ENCODE data around the gene S100A14.

GRCh38 chr1:153565529-153566374 is 50.4 kb downstream of the S100A14 start, which contains the start of gene S100A2:
- TF ChIP-seq CTCF (IDR thresholded peaks at IDR 0.05; ENCODE audit: insufficient read depth, low read length) = no peak
- TF ChIP-seq, protein P1, sequence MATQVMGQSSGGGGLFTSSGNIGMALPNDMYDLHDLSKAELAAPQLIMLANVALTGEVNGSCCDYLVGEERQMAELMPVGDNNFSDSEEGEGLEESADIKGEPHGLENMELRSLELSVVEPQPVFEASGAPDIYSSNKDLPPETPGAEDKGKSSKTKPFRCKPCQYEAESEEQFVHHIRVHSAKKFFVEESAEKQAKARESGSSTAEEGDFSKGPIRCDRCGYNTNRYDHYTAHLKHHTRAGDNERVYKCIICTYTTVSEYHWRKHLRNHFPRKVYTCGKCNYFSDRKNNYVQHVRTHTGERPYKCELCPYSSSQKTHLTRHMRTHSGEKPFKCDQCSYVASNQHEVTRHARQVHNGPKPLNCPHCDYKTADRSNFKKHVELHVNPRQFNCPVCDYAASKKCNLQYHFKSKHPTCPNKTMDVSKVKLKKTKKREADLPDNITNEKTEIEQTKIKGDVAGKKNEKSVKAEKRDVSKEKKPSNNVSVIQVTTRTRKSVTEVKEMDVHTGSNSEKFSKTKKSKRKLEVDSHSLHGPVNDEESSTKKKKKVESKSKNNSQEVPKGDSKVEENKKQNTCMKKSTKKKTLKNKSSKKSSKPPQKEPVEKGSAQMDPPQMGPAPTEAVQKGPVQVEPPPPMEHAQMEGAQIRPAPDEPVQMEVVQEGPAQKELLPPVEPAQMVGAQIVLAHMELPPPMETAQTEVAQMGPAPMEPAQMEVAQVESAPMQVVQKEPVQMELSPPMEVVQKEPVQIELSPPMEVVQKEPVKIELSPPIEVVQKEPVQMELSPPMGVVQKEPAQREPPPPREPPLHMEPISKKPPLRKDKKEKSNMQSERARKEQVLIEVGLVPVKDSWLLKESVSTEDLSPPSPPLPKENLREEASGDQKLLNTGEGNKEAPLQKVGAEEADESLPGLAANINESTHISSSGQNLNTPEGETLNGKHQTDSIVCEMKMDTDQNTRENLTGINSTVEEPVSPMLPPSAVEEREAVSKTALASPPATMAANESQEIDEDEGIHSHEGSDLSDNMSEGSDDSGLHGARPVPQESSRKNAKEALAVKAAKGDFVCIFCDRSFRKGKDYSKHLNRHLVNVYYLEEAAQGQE (IDR thresholded peaks at IDR 0.05; ENCODE audit: insufficient replicate concordance, low read depth) = no peak
- TF ChIP-seq POLR2AphosphoS5 (IDR thresholded peaks at IDR 0.05; ENCODE audit: low read depth) = no peak
- no peak for TF ChIP-seq SPI1 (IDR thresholded peaks at IDR 0.05; ENCODE audit: borderline replicate concordance, low read depth)
- no peak for TF ChIP-seq GABPA (IDR thresholded peaks at IDR 0.05; ENCODE audit: low read depth)
